Caco-2 (cell line): ENCODE data around the gene P3R3URF. TPM values are rescaled to one million over a fixed set of nuclear protein-coding genes. Genes with fewer than 3 reads are reported as not detected.

Source experiments
- BruUV-seq: library from RNA; stranded (reverse); fragments of 400-500 nt; replicated peaks from 2 replicates; lab custom pipeline; 2021; lab: Mats Ljungman, UMichigan
- CTCF ChIA-PET: fragments of 300-600 bp; sonication (Branson Sonifier 250); formaldehyde crosslinking; loops from one replicate; lab custom pipeline; 2022; ENCODE audit warnings: antibody characterized with exemption; lab: Charles Lee
- POLR2A ChIA-PET: fragments of 300-600 bp; sonication (Branson Sonifier 250); formaldehyde crosslinking; loops from one replicate; lab custom pipeline; 2022; ENCODE audit warnings: antibody characterized with exemption; lab: Charles Lee
- DNase-seq, 2 experiments: peaks; one replicate each; pipeline versions ENCODE4 v3.0.0 to v3.0.0-alpha.2; 2020 to 2022
- H3K27me3 ChIP-seq: replicated peaks from 2 replicates; pipeline ENCODE4 v1.6.0; 2011; ENCODE audit warnings: low read length; ENCODE audit not compliant: control insufficient read depth, insufficient read depth
- H3K36me3 ChIP-seq: 2 replicates; pipeline ENCODE4 v1.5.1; 2011; ENCODE audit warnings: low read length; ENCODE audit not compliant: control insufficient read depth, insufficient read depth
- H3K4me1 ChIP-seq: fragments of 250-450 bp; sonication (Bioruptor Pico); 2 replicates; pipeline ENCODE4 v1.5.1; 2020; ENCODE audit warnings: mild to moderate bottlenecking
- H3K4me3 ChIP-seq: 2 replicates; pipeline ENCODE4 v1.5.1; 2011; ENCODE audit warnings: low read depth, mild to moderate bottlenecking, control low read depth, low read length
- H3K9me3 ChIP-seq: fragments of 250-450 bp; sonication (Bioruptor Pico); 2 replicates; pipeline ENCODE4 v1.5.1; 2020; ENCODE audit warnings: mild to moderate bottlenecking, moderate library complexity
- H3K27ac Mint-ChIP-seq: one replicate; pipeline ENCODE4 v1.8.0; 2022; ENCODE audit warnings: mixed read lengths; ENCODE audit not compliant: unreplicated experiment
- H3K27me3 Mint-ChIP-seq: one replicate; pipeline ENCODE4 v1.8.0; 2022; ENCODE audit warnings: mixed read lengths; ENCODE audit not compliant: insufficient read depth, unreplicated experiment
- H3K36me3 Mint-ChIP-seq: one replicate; pipeline ENCODE4 v1.8.0; 2022; ENCODE audit warnings: mild to moderate bottlenecking, mixed read lengths; ENCODE audit not compliant: insufficient read depth, unreplicated experiment
- H3K4me1 Mint-ChIP-seq: one replicate; pipeline ENCODE4 v1.8.0; 2022; ENCODE audit warnings: low read depth, mixed read lengths; ENCODE audit not compliant: unreplicated experiment
- H3K4me3 Mint-ChIP-seq: one replicate; pipeline ENCODE4 v1.8.0; 2022; ENCODE audit warnings: mild to moderate bottlenecking, moderate library complexity, mixed read lengths; ENCODE audit not compliant: unreplicated experiment
- H3K9me3 Mint-ChIP-seq: one replicate; pipeline ENCODE4 v1.8.0; 2022; ENCODE audit warnings: mixed read lengths; ENCODE audit not compliant: unreplicated experiment
- intact Hi-C: fragments of 100-400 bp; cut with micrococcal nuclease; formaldehyde crosslinking; loops from one replicate; pipeline ENCODE4 v1.10.0; 2022; ENCODE audit not compliant: unreplicated experiment
- total RNA-seq: library from RNA; stranded (reverse); gene quantifications from 2 replicates; pipeline ENCODE4 v1.2.3, GENCODE V29; 2022
- TF ChIP-seq, protein P1 (sequence below), 2 experiments: fragments of 200-600 bp in 1 of 2; IDR thresholded peaks; 1 replicate in 1 of 2; 2 replicates in 1 of 2; pipeline versions ENCODE4 v1.5.1 to v1.8.0; 2011 to 2022; ENCODE audit warnings: antibody characterized with exemption in 1 of 2, control low read depth in 1 of 2, inconsistent platforms in 1 of 2, low read depth in 1 of 2, low read length in 1 of 2, mild to moderate bottlenecking in 1 of 2, moderate library complexity in 1 of 2; ENCODE audit not compliant: insufficient read depth in 1 of 2, severe bottlenecking in 1 of 2, unreplicated experiment in 1 of 2

P3R3URF gene
- total RNA-seq, 1 experiment from 2014 or later, result not detected

DNA sequence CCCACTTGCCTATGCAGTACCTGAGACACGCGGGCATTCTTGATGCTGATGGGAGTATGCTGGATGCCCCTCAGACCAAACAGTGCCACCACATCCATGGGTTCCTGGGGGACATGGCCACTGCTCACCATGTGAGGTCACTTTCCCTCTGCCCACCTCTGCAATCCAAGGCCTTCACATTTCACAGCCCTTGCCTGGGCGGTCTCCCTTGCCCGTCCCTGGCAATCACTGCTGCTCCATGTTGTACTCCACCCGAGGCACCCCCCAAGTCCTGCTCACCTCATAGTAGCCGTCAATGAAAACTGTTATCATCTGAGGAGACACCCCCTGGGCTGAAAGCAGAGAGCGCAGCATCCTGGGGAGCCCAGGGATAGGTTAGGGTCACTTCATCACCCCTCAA is 17.0 kb upstream of the P3R3URF start:
- no peaks in the 10 kb centered on the region for H3K27me3 ChIP-seq
- ChIA-PET CTCF (interaction anchor here (1.9 kb wide), 1 partner anchor 30 kb away, joined by 6 read pairs; no protein-coding TSS in a partner anchor), POLR2A (no interaction called here)
- H3K27ac Mint-ChIP-seq, result no peak overlapping the region
- intact Hi-C loops, result no loop called here
- no peak overlapping the region for H3K4me3 ChIP-seq
- no peaks in the 10 kb centered on the region for H3K9me3 Mint-ChIP-seq
- no peaks in the 10 kb centered on the region for H3K9me3 ChIP-seq
- H3K27me3 Mint-ChIP-seq, result no peaks in the 10 kb centered on the region
- H3K4me3 Mint-ChIP-seq, result no peak overlapping the region
- DNase-seq, result no peak
- no peaks in the 10 kb centered on the region for H3K4me1 Mint-ChIP-seq
- TF ChIP-seq, protein P1, sequence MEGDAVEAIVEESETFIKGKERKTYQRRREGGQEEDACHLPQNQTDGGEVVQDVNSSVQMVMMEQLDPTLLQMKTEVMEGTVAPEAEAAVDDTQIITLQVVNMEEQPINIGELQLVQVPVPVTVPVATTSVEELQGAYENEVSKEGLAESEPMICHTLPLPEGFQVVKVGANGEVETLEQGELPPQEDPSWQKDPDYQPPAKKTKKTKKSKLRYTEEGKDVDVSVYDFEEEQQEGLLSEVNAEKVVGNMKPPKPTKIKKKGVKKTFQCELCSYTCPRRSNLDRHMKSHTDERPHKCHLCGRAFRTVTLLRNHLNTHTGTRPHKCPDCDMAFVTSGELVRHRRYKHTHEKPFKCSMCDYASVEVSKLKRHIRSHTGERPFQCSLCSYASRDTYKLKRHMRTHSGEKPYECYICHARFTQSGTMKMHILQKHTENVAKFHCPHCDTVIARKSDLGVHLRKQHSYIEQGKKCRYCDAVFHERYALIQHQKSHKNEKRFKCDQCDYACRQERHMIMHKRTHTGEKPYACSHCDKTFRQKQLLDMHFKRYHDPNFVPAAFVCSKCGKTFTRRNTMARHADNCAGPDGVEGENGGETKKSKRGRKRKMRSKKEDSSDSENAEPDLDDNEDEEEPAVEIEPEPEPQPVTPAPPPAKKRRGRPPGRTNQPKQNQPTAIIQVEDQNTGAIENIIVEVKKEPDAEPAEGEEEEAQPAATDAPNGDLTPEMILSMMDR (IDR thresholded peaks at IDR 0.05; ENCODE audit: insufficient read depth in 1 of 2, low read depth in 1 of 2, low read length in 1 of 2, severe bottlenecking in 1 of 2, unreplicated experiment in 1 of 2), result no peak
- no peaks in the 10 kb centered on the region; the same call in 1 of the 2 replicates for H3K36me3 ChIP-seq
- no TSS peak for BruUV-seq
- peaks cover 9% of the 10 kb centered on the region for H3K36me3 Mint-ChIP-seq
- no peaks in the 10 kb centered on the region for H3K4me1 ChIP-seq

DNA sequence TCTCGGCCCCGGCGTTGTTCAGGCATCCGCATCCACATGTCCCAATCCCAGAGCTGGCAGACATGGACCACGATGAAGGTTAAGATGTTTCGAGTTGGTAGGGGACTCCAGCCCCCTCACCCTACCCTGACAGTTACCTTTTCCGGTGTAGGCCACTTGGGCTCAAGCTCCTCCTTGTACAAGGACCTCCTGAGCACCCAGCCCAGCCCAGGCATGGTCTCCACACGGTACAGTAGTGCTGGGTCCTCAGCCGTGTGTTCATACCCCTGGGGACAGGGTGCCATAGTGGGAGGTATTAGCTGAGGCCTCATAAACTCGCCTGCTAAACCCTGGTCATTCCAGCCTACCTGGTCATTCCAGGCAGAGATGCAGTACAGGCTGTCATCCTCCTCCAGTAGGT is 15.9 kb upstream of the P3R3URF start:
- no peaks in the 10 kb centered on the region for H3K4me1 ChIP-seq
- H3K9me3 ChIP-seq, result no peaks in the 10 kb centered on the region
- no peaks in the 10 kb centered on the region for H3K27me3 ChIP-seq
- intact Hi-C loops, result no loop called here
- Mint-ChIP-seq H3K4me3 (no peak overlapping the region), H3K36me3 (peaks cover 15% of the 10 kb centered on the region), H3K27me3 (no peaks in the 10 kb centered on the region), H3K9me3 (no peaks in the 10 kb centered on the region), H3K27ac (no peak overlapping the region), H3K4me1 (no peaks in the 10 kb centered on the region)
- POLR2A ChIA-PET, result no interaction called here
- CTCF ChIA-PET, result no interaction called here
- no peaks in the 10 kb centered on the region; the same call in 1 of the 2 replicates for H3K36me3 ChIP-seq
- TF ChIP-seq, protein P1 (IDR thresholded peaks at IDR 0.05; ENCODE audit: insufficient read depth in 1 of 2, low read depth in 1 of 2, low read length in 1 of 2, severe bottlenecking in 1 of 2, unreplicated experiment in 1 of 2), result no peak
- H3K4me3 ChIP-seq, result no peak overlapping the region
- DNase-seq, result no peak
- no TSS peak for BruUV-seq

DNA sequence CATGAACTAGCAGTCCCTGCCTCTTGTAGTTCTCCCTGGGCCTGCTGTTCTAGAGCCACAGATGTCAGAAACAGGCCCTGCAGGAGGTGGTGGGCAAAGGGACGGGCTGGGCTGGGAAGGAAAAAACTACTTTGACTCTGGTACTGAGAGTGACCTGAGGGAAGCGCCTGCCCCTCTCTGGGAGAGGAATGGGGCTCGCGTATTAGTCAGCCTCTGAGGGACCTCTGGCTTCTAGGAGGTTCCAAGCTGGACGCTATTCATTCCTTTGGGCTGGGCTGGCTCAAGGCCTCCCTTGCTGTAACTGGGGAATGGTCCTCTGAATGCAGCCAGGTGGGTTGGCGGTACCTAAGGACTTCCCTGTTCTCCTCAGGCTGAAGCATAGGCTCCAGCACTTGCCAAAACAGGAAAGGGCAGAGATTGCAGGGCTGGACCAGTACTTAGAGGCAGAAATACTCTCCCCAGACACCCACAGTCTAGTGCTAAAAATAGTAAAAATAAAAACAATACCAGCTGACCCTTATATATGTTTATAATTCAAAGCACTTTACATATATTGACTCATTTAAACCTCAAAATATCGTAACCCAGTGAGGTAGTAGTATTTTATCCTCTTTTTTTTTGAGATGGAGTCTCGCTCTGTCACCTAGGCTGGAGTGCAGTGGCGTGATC is 14.9 kb upstream of the P3R3URF start:
- CTCF ChIA-PET, result no interaction called here
- H3K36me3 Mint-ChIP-seq, result peaks cover 15% of the 10 kb centered on the region
- intact Hi-C loops, result no loop called here

More for the DNA sequence above, 14.9 kb upstream of the P3R3URF start:
- Mint-ChIP-seq H3K27ac (no peak overlapping the region), H3K27me3 (no peaks in the 10 kb centered on the region), H3K9me3 (no peaks in the 10 kb centered on the region), H3K4me1 (no peaks in the 10 kb centered on the region), H3K4me3 (no peak overlapping the region)
- TF ChIP-seq, protein P1 (IDR thresholded peaks at IDR 0.05; ENCODE audit: insufficient read depth in 1 of 2, low read depth in 1 of 2, low read length in 1 of 2, severe bottlenecking in 1 of 2, unreplicated experiment in 1 of 2), result no peak
- Histone ChIP-seq H3K27me3 (no peaks in the 10 kb centered on the region), H3K36me3 (no peaks in the 10 kb centered on the region), H3K4me3 (no peak overlapping the region), H3K9me3 (no peaks in the 10 kb centered on the region), H3K4me1 (no peaks in the 10 kb centered on the region)
- BruUV-seq, result no TSS peak
- no peak for DNase-seq
- POLR2A ChIA-PET, result interaction anchor here (0.6 kb wide), 1 partner anchor 371 kb away, joined by 3 read pairs; no protein-coding TSS in a partner anchor
